GM23338 (cell line): Measurements from ENCODE around the gene KIR2DL1. TPM values are rescaled to one million over a fixed set of nuclear protein-coding genes. Genes with fewer than 3 reads are reported as not detected.

Source experiments
- ATAC-seq: fragments of 200-7000 bp; cut with Tn5 transposase; 3 replicates; pipeline ENCODE4 v1.9.1; 2020
- DNase-seq: peaks from one replicate; pipeline ENCODE4 v3.0.0-alpha.2; 2015; ENCODE audit warnings: low spot score
- H2AFZ ChIP-seq: fragments of 200-600 bp; sonication (generic); 2 replicates; pipeline ENCODE4 v1.8.0; 2016; ENCODE audit warnings: antibody characterized with exemption, mild to moderate bottlenecking, moderate library complexity
- H3F3A ChIP-seq: fragments of 200-600 bp; sonication (generic); replicated peaks from 2 replicates; pipeline ENCODE4 v1.8.0; 2017; ENCODE audit warnings: antibody characterized with exemption, mixed run types, low read depth
- H3K27ac ChIP-seq: fragments of 200-600 bp; sonication (generic); 2 replicates; pipeline ENCODE4 v1.6.1; 2016; ENCODE audit warnings: low read depth
- H3K27me3 ChIP-seq: fragments of 200-600 bp; sonication (generic); 2 replicates; pipeline ENCODE4 v1.8.0; 2016; ENCODE audit warnings: mild to moderate bottlenecking, mixed run types, moderate library complexity; ENCODE audit not compliant: insufficient read depth
- H3K36me3 ChIP-seq: fragments of 200-600 bp; sonication (generic); 2 replicates; pipeline ENCODE4 v1.8.0; 2016; ENCODE audit warnings: mild to moderate bottlenecking; ENCODE audit not compliant: insufficient read depth
- H3K4me1 ChIP-seq: fragments of 200-600 bp; sonication (generic); 2 replicates; pipeline ENCODE4 v1.8.0; 2016; ENCODE audit warnings: mild to moderate bottlenecking, moderate library complexity; ENCODE audit not compliant: insufficient read depth
- H3K4me2 ChIP-seq: fragments of 200-600 bp; sonication (generic); 2 replicates; pipeline ENCODE4 v1.7.1; 2017; ENCODE audit warnings: mixed run types
- H3K4me3 ChIP-seq: fragments of 200-600 bp; sonication (generic); 2 replicates; pipeline ENCODE4 v1.6.1; 2016; ENCODE audit warnings: mixed run types
- H3K79me2 ChIP-seq: fragments of 200-600 bp; sonication (generic); replicated peaks from 2 replicates; pipeline ENCODE4 v1.8.0; 2017; ENCODE audit warnings: mild to moderate bottlenecking; ENCODE audit not compliant: insufficient read depth
- H3K9me2 ChIP-seq: fragments of 200-600 bp; sonication (generic); 2 replicates; pipeline ENCODE4 v1.8.0; 2017; ENCODE audit not compliant: insufficient read depth
- H4K20me1 ChIP-seq: fragments of 200-600 bp; sonication (generic); replicated peaks from 2 replicates; pipeline ENCODE4 v1.8.0; 2017; ENCODE audit warnings: mild to moderate bottlenecking; ENCODE audit not compliant: insufficient read depth
- H3K27ac Mint-ChIP-seq: 2 replicates; pipeline ENCODE4 v1.8.0; 2020; ENCODE audit warnings: inconsistent platforms, mild to moderate bottlenecking, moderate library complexity, mixed read lengths
- H3K27me3 Mint-ChIP-seq: 3 replicates; pipeline ENCODE4 v1.8.0; 2022; ENCODE audit warnings: low read depth, mild to moderate bottlenecking, moderate library complexity, mixed read lengths, inconsistent platforms; ENCODE audit not compliant: insufficient read depth, poor library complexity
- H3K36me3 Mint-ChIP-seq: 3 replicates; pipeline ENCODE4 v1.8.0; 2021; ENCODE audit warnings: low read depth, mild to moderate bottlenecking, inconsistent platforms, moderate library complexity, mixed read lengths
- H3K4me1 Mint-ChIP-seq: 3 replicates; pipeline ENCODE4 v1.8.0; 2020; ENCODE audit warnings: mild to moderate bottlenecking, inconsistent platforms, mixed read lengths
- H3K4me3 Mint-ChIP-seq: 3 replicates; pipeline ENCODE4 v1.8.0; 2021; ENCODE audit warnings: moderate library complexity, mild to moderate bottlenecking, inconsistent platforms, mixed read lengths
- H3K9me3 Mint-ChIP-seq: 3 replicates; pipeline ENCODE4 v1.8.0; 2020; ENCODE audit warnings: moderate library complexity, mild to moderate bottlenecking, inconsistent platforms, mixed read lengths
- CREB1 ChIP-seq: fragments of 250-450 bp; sonication (Bioruptor Pico); IDR thresholded peaks from 2 replicates; pipeline ENCODE4 v1.5.0; 2020; ENCODE audit warnings: low read depth, mild to moderate bottlenecking, moderate library complexity
- CTCF ChIP-seq, 2 experiments: fragments of 200-600 bp in 1 of 2; sonication (generic) in 1 of 2; conservative IDR thresholded peaks; 2 replicates each; pipeline versions ENCODE4 v1.5.1 to v1.6.1; 2016 to 2017; ENCODE audit warnings: antibody characterized with exemption in 2 of 2, low read depth in 2 of 2, mild to moderate bottlenecking in 2 of 2, moderate library complexity in 1 of 2
- ETS1 ChIP-seq: IDR thresholded peaks from 2 replicates; pipeline ENCODE4 v1.6.1; 2016; ENCODE audit warnings: antibody characterized with exemption
- EZH2 ChIP-seq: fragments of 200-600 bp; sonication (generic); IDR thresholded peaks from one replicate; pipeline ENCODE4 v1.8.0; 2017; ENCODE audit warnings: antibody characterized with exemption, mild to moderate bottlenecking, low read depth; ENCODE audit not compliant: unreplicated experiment
- JUNB ChIP-seq: IDR thresholded peaks from one replicate; pipeline ENCODE4 v1.6.1; 2016; ENCODE audit warnings: antibody characterized with exemption; ENCODE audit not compliant: unreplicated experiment
- NANOG ChIP-seq: IDR thresholded peaks from 2 replicates; pipeline ENCODE4 v1.6.1; 2016; ENCODE audit warnings: antibody characterized with exemption, borderline replicate concordance
- REST ChIP-seq: IDR thresholded peaks from one replicate; pipeline ENCODE4 v1.6.1; 2018; ENCODE audit warnings: antibody characterized with exemption; ENCODE audit not compliant: unreplicated experiment
- ZNF114 ChIP-seq: fragments of 250-450 bp; sonication (Bioruptor Pico); IDR thresholded peaks from 2 replicates; pipeline ENCODE4 v1.5.0; 2020; ENCODE audit warnings: mild to moderate bottlenecking, moderate library complexity
- ZNF331 ChIP-seq: fragments of 250-450 bp; sonication (Bioruptor Pico); IDR thresholded peaks from 2 replicates; pipeline ENCODE4 v1.5.0; 2020; ENCODE audit warnings: low read depth, mild to moderate bottlenecking, moderate library complexity
- ZNF462 ChIP-seq: fragments of 250-450 bp; sonication (Bioruptor Pico); IDR thresholded peaks from 2 replicates; pipeline ENCODE4 v1.5.0; 2020; ENCODE audit warnings: mild to moderate bottlenecking, moderate library complexity
- polyA plus RNA-seq: library from polyadenylated mRNA; unstranded; fragments of >200 nt; fragmentation: Nextera tagmentation; extraction: Ambion mirVana; gene quantifications from 2 replicates; pipeline ENCODE4 v1.2.1, GENCODE V29; 2016
- total RNA-seq: library from RNA; depleted of rRNA; stranded (reverse); fragments of >200 nt; shearing (Covaris generic); gene quantifications from 2 replicates; pipeline ENCODE4 v1.2.3, GENCODE V29; 2014

The KIR2DL1 gene
- total and polyA plus RNA-seq, 2 experiments from 2014 or later, result not detected

GRCh38 chr19:54790711-54791110, 21.1 kb downstream of the KIR2DL1 start:
- DNase-seq (no peak), ATAC-seq (no peak)
- H3K4me3 Mint-ChIP-seq, result no peak overlapping the region
- H3K4me1 Mint-ChIP-seq, result no peaks in the 10 kb centered on the region; the same call in 2 of the 3 replicates
- no peak overlapping the region for H3K4me3 ChIP-seq
- no peaks in the 10 kb centered on the region; the same call in 1 of the 2 replicates for H3K36me3 ChIP-seq
- no peaks in the 10 kb centered on the region for H3K27me3 ChIP-seq
- no peak overlapping the region for H2AFZ ChIP-seq
- peaks cover 32% of the 10 kb centered on the region for H3K36me3 Mint-ChIP-seq
- H3K4me2 ChIP-seq, result no peak overlapping the region
- no peaks in the 10 kb centered on the region for H3K79me2 ChIP-seq
- no peak for TF ChIP-seq CREB1 (CRISPR knock-in tag)
- no peak for TF ChIP-seq ETS1
- no peak for TF ChIP-seq EZH2
- no peak for TF ChIP-seq ZNF114 (CRISPR knock-in tag)
- TF ChIP-seq JUNB, result no peak
- TF ChIP-seq ZNF462 (CRISPR knock-in tag), result no peak
- no peak for TF ChIP-seq CTCF (conservative IDR thresholded peaks at IDR 0.05; ENCODE audit: low read depth in 2 of 2)
- TF ChIP-seq ZNF331 (CRISPR knock-in tag), result no peak
- TF ChIP-seq REST, result no peak
- TF ChIP-seq NANOG, result no peak
- H4K20me1 ChIP-seq, result no peaks in the 10 kb centered on the region
- no peaks in the 10 kb centered on the region for H3K4me1 ChIP-seq
- H3K27me3 Mint-ChIP-seq, result peaks cover 8% of the 10 kb centered on the region
- H3K9me2 ChIP-seq, result no peaks in the 10 kb centered on the region
- peaks cover 64% of the 10 kb centered on the region; the same call in 2 of the 3 replicates for H3K9me3 Mint-ChIP-seq
- no peak overlapping the region for H3K27ac ChIP-seq
- no peaks in the 10 kb centered on the region for H3F3A ChIP-seq
- no peak overlapping the region for H3K27ac Mint-ChIP-seq
